ENCODE data around the gene KRTAP5-9.
"Not testable (repeated sequence)": the region's sequence is repeated elsewhere in the genome, so short reads cannot be mapped to it uniquely, and the experiment has no call there.

Gene KRTAP5-9

DNA sequence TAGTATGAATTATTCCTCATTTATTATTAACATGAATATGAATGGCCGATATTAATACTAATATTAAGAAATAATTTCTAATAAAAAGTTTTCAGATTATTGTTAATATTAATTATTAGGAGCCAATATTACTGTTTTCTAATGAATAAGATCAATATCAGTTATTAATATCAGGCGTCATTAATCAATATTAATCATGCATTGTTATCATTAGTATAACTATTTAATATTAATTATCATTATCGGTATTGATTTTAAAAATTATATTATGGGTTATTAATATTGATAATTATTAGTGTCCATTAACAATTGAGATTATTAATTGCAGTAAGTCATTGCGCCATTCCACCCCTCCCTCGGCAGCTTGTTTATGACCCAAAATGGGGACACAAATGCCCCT, 37.5 kb downstream of the KRTAP5-9 start:
- DNase-seq (ENCODE audit: low spot score): not testable (repeated sequence)

GRCh38 chr11:71588314-71588713, 40.1 kb downstream of the KRTAP5-9 start:
- not testable (repeated sequence) for DNase-seq (ENCODE audit: low spot score)

- not testable (repeated sequence) for DNase-seq (ENCODE audit: low spot score)
Measured at GRCh38 chr11:71588822-71589545, 40.8 kb downstream of the KRTAP5-9 start.

- DNase-seq (ENCODE audit: low spot score): not testable (repeated sequence)
Measured at GRCh38 chr11:71589546-71589920, 41.3 kb downstream of the KRTAP5-9 start.

Measured in AG20443 (cell line).